SK-N-SH (cell line): ENCODE data around the gene ZNG1E. TPM values are rescaled to one million over a fixed set of nuclear protein-coding genes. Genes with fewer than 3 reads are reported as not detected.

Source experiments
- polyA plus RNA-seq, 3 experiments: library from polyadenylated mRNA; depleted of rRNA; stranded (reverse); fragments of >200 nt; gene quantifications; 2 replicates each; pipeline ENCODE4 v1.2.3, GENCODE V29; 2012

ZNG1E gene
- polyA plus RNA-seq, 1 of the 3 experiments (the other 2 are of a cell fraction) = 33.5 TPM

Other genes with a start within 250 kb of the ZNG1E start
- 0.13 and 0.19 TPM in 2 replicates for gene FOXD4L4, start 61.2 kb downstream of the ZNG1E start, polyA plus RNA-seq (2012; rRNA removed)